ENCODE data around the gene IRGC. TPM values are rescaled to one million over a fixed set of nuclear protein-coding genes. Genes with fewer than 3 reads are reported as not detected.

IRGC gene
- total RNA-seq, 2 donors from 2014 or later, result not detected

DNA sequence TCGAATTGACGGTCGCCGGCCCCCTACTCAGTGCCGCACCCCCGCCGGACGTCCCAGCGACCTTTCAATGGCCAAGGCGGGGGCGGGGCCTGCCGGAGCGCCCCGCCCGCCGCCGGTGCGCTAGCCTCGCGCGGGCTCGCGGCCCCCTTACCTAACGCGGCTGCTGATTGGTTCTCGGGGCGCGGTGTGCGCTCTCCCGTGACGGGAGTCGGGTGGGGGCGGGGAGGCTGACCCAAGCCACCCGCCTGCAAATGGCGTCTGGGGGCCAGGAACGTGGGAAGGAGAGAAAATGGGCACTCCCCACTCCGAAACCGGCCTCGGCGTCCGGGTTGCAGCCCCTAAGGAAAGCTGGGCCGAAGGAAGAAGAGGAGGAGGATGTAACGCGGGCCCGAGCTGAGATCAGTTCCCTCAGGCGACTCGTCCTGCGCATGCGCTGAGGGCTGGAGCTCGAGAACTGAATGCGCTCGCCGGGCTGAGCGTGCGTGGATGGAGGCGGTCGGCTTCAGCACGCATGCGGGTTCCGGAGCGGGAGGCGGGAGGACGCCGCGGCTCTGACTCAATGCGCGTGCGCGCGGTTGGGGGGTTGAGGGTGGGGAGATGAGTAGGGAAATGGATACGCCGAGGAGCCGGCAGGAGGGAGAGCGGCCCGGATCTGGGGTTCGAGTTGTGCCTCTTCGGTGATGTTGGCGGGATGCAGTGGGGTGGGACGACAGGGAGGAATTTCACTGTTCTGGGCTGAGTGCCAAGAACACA, 38.8 kb downstream of the IRGC start, which contains the start of gene SMG9:
SMG9 (minus strand) TSS at position 460 of the 753 bp plus-strand sequence. CDS start 4,221 bp downstream, outside the sequence.
- peaks cover 22% of the 10 kb centered on the region for H3K4me1 Mint-ChIP-seq
- Histone ChIP-seq H3K36me3 (ENCODE audit: control insufficient read depth, insufficient read depth, low read length) (peaks cover 18% of the 10 kb centered on the region), H3K9me3 (ENCODE audit: control insufficient read depth, low read length) (no peaks in the 10 kb centered on the region), H3K27ac (ENCODE audit: low read depth, low read length) (peak within 1 kb of the TSS; percentile 99), H3K27me3 (ENCODE audit: control insufficient read depth, insufficient read depth, low read length, poor library complexity, severe bottlenecking) (no peaks in the 10 kb centered on the region), H3K4me3 (ENCODE audit: low read length) (peak within 1 kb of the TSS; percentile 98), H3K4me1 (ENCODE audit: control insufficient read depth, insufficient read depth, low read length) (peaks cover 3% of the 10 kb centered on the region), H3K9ac (ENCODE audit: extremely low read depth, low read length, poor library complexity, severe bottlenecking) (peak within 1 kb of the TSS; percentile 82)
- H3K9me3 Mint-ChIP-seq, result no peaks in the 10 kb centered on the region
- peak within 1 kb of the TSS; percentile 98 for H3K27ac Mint-ChIP-seq
- peak within 1 kb of the TSS; percentile 95 for H3K4me3 Mint-ChIP-seq
- DNase-seq, result peak; percentile 99
- H3K27me3 Mint-ChIP-seq (ENCODE audit: insufficient read depth), result no peaks in the 10 kb centered on the region
- 0 to 5% methylated on average over 4 to 79 of the region's 79 CpGs for WGBS, 2 experiments (ENCODE audit: insufficient coverage in 1 of 2, insufficient read length in 1 of 2)
- peaks cover 24% of the 10 kb centered on the region for H3K36me3 Mint-ChIP-seq (ENCODE audit: low read depth)
- TF ChIP-seq CTCF (conservative IDR thresholded peaks at IDR 0.05), result no peak

DNA sequence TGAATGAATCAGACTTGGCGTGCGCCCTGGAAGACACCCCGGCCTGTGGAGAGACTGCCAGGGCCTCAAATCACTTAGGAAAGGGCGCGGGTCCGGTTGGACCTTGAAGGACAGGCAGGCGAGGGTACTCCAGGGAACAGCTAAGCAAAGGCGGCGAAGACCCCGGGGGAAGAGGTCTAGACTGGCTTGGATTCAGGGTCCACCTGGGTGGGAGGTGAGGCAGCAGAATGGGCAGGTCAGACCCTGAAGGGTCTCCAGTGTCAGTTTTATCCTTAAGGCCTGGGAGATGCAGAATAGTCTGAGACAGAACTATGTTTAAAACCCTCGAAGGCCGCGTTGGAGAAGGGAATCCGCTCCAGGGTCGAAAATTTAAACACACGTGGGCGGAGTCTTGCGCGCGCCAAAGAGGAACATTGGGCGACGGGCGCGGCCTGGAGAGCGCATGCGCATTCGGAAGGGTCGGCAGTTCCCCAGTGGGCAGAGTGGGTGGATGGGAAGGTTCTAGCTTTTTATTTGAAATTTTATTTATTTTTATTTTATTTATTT, 39.5 kb downstream of the IRGC start:
- no peaks in the 10 kb centered on the region for H3K27me3 Mint-ChIP-seq (ENCODE audit: insufficient read depth)
- Histone ChIP-seq H3K4me1 (ENCODE audit: control insufficient read depth, insufficient read depth, low read length) (no peaks in the 10 kb centered on the region), H3K9me3 (ENCODE audit: control insufficient read depth, low read length) (no peaks in the 10 kb centered on the region), H3K27ac (ENCODE audit: low read depth, low read length) (peak overlapping the region; percentile 99), H3K9ac (ENCODE audit: extremely low read depth, low read length, poor library complexity, severe bottlenecking) (peak overlapping the region; percentile 82), H3K4me3 (ENCODE audit: low read length) (peak overlapping the region; percentile 98), H3K36me3 (ENCODE audit: control insufficient read depth, insufficient read depth, low read length) (peaks cover 11% of the 10 kb centered on the region), H3K27me3 (ENCODE audit: control insufficient read depth, insufficient read depth, low read length, poor library complexity, severe bottlenecking) (no peaks in the 10 kb centered on the region)
- WGBS, 2 experiments (ENCODE audit: insufficient coverage in 1 of 2, insufficient read length in 1 of 2), result 2 to 3% methylated on average over 16 to 28 of the region's 28 CpGs
- H3K27ac Mint-ChIP-seq, result peak overlapping the region; percentile 98
- peaks cover 19% of the 10 kb centered on the region for H3K36me3 Mint-ChIP-seq (ENCODE audit: low read depth)
- H3K9me3 Mint-ChIP-seq, result no peaks in the 10 kb centered on the region
- peak; percentile 86 for DNase-seq
- H3K4me3 Mint-ChIP-seq, result peak overlapping the region; percentile 95
- peaks cover 17% of the 10 kb centered on the region for H3K4me1 Mint-ChIP-seq
- TF ChIP-seq CTCF (conservative IDR thresholded peaks at IDR 0.05), result no peak

GRCh38 chr19:43759515-43759914, 43.6 kb downstream of the IRGC start:
- H3K4me3 ChIP-seq (ENCODE audit: low read length), result no peak overlapping the region
- peaks cover 5% of the 10 kb centered on the region for H3K36me3 ChIP-seq (ENCODE audit: control insufficient read depth, insufficient read depth, low read length)
- H3K27me3 Mint-ChIP-seq (ENCODE audit: insufficient read depth), result peaks cover 3% of the 10 kb centered on the region
- peak; percentile 62 for DNase-seq
- WGBS, 2 experiments (ENCODE audit: insufficient coverage in 1 of 2, insufficient read length in 1 of 2), result 79 to 87% methylated on average over 5 of the region's 5 CpGs
- peaks cover 6% of the 10 kb centered on the region for H3K4me1 Mint-ChIP-seq
- peaks cover 4% of the 10 kb centered on the region for H3K36me3 Mint-ChIP-seq (ENCODE audit: low read depth)
- H3K4me1 ChIP-seq (ENCODE audit: control insufficient read depth, insufficient read depth, low read length), result no peaks in the 10 kb centered on the region
- H3K9me3 Mint-ChIP-seq, result no peaks in the 10 kb centered on the region
- no peak overlapping the region for H3K9ac ChIP-seq (ENCODE audit: extremely low read depth, low read length, poor library complexity, severe bottlenecking)
- no peak overlapping the region for H3K27ac ChIP-seq (ENCODE audit: low read depth, low read length)
- no peaks in the 10 kb centered on the region for H3K9me3 ChIP-seq (ENCODE audit: control insufficient read depth, low read length)
- no peak overlapping the region for H3K4me3 Mint-ChIP-seq
- peak; percentile 65 for TF ChIP-seq CTCF (conservative IDR thresholded peaks at IDR 0.05)
- no peaks in the 10 kb centered on the region for H3K27me3 ChIP-seq (ENCODE audit: control insufficient read depth, insufficient read depth, low read length, poor library complexity, severe bottlenecking)
- peak overlapping the region; percentile 16 for H3K27ac Mint-ChIP-seq
